GM21423 (cell line): ENCODE data around the gene NFATC3.

Experiments
- ATAC-seq: cut with Tn5 transposase; IDR thresholded peaks from one replicate; pipeline ENCODE4 v1.9.1; 2021; ENCODE audit warnings: mild to moderate bottlenecking, moderate library complexity; ENCODE audit not compliant: unreplicated experiment

NFATC3 gene

DNA sequence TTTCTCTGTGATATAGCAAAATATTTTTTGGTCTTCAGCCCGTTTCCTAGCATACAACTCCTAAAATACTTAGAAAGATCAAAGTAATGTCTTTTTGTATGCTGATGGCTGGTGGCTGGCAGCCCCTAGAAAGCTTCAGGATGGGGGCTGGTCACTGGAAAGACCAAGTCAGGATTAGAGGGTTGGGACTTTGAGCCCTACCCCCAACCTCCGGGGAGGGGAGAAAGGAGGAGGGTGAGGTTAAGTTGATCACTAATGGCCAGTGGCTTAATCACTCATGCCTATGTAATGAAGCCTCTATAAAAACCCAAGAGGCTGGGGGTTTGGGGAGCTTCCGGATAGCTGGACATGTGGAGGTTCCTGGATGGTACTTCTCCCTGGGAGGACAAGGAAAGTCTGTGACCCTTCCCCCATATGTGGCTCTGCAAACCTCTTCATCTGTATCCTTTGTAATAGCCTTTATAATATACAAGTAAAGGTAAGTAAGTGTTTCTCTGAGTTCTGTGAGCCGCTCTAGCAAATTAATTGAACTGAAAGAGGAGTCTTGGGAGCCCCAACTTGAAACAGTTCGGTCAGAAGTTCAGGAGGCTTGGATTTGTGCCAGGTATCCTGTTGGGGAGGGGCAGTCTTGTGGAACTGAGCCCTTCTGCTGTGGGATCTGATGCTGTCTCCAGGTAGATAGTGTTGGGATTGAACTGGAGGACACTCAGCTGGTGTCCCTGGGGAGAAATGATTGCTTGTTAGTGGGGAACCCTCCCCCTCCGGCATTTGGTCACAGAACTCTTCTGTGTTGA is 182.6 kb downstream of the NFATC3 start:
- ATAC-seq: no peak

DNA sequence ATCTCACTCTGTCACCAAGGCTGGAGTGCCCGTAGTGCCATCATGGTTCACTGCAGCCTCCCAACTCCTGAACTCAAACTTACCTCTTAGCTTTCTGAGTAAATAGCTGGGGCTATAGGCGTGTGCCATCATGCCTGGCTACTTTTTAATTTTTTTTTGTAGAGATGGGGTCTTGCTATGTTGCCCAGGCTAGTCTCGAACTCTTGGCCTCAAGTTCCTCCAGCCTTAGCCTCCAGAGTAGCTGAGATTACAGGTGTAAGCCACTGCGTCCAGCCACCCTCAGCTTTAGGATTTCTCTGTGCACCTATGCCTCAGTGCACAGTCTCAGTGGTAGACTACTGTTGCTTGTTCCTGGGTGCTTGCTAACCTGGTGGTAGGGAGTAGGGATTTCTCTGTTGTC is 184.6 kb downstream of the NFATC3 start:
- no peak for ATAC-seq

DNA sequence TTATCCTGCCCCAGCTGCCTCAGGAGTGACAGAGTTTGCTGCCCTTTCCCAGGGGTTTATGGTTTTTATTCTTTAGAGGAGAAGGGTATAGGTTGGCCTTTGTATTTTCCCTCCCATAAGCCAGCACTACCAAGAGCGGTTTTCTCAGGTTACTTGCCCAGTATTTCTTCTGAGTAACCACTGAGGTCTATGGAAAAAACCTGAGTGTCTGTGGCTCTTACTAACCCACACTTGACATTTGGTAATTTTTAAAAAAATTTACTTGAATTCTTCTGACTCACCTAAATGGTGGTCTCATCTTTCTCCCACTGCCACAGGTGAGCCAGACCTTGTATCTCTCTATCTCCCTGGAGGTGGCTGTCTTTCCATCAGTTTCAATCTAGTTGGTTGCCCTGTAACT is 185.2 kb downstream of the NFATC3 start:
- ATAC-seq: no peak

DNA sequence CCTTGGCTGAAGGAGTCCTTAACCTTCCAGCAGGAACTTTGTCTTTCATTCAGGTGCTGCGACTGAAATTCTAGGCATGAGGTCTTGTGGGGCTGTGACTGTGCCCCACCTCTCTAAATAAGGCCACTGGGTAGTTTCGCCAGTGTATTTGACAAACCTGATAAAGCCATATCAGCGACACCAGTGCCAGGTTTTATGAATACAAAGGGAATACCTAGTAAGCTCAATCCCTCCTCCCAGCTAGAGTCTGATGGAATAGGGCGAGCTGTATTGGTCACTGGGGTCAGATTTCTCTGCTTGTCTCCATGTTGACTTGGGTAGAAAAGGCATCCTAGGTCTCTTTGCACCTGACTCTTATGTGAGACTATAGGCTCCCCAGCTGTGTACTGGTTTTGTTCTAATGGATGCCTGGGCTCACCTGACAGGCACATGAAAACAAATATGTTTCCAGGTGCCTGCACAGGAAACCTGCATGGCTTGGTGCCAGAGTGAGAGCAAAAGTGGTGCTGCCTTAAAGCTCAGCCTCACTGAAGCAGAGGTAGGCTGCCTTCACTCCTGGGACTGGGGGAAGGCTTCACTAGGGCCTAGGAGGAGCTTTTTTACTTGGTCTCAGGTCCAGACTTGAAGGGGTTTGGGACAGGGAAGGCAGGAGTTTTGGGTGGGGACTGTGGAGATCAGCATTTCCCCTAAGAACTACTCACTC is 187.5 kb downstream of the NFATC3 start:
- ATAC-seq: no peak

GRCh38 chr16:68273459-68273858 is 188.3 kb downstream of the NFATC3 start:
- no peak for ATAC-seq

DNA sequence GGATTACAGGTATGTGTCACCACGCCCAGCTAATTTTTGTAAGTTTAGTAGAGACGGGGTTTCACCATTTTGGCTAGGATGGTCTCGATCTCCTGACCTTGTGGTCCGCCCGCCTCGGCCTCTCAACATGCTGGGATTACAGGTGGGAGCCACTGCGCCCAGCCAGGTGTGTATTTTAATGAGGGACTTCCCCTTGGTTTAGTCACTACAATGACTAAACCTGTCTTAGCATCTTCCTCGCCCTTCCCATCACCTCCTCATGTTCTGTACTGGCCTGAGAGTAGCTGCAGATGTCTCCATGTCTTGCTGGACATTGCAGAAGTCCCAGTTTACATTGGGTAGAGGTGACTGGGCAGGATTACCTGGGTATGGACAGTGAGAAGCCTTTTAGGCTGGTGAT is 188.7 kb downstream of the NFATC3 start:
- no peak for ATAC-seq

- ATAC-seq: no peak
These were observed 189.3 kb downstream of the NFATC3 start for GRCh38 chr16:68274441-68274840.

GRCh38 chr16:68275611-68276191 is 190.5 kb downstream of the NFATC3 start:
- no peak for ATAC-seq

GRCh38 chr16:68276223-68276622 is 191.1 kb downstream of the NFATC3 start:
- no peak for ATAC-seq
